Ammon's horn (tissue), 1 donor: ENCODE data around the gene BBS7.

ENCODE experiments used
- DNase-seq: peaks from one replicate; pipeline ENCODE4 v3.0.0-alpha.2; 2016; ENCODE audit warnings: low spot score

The BBS7 gene

GRCh38 chr4:121869841-121870822 is at the start of gene BBS7:
BBS7 (minus strand) TSS chr4:121870474; CDS start chr4:121870313, 161 bp downstream.
- peak; percentile 100 for DNase-seq

DNA sequence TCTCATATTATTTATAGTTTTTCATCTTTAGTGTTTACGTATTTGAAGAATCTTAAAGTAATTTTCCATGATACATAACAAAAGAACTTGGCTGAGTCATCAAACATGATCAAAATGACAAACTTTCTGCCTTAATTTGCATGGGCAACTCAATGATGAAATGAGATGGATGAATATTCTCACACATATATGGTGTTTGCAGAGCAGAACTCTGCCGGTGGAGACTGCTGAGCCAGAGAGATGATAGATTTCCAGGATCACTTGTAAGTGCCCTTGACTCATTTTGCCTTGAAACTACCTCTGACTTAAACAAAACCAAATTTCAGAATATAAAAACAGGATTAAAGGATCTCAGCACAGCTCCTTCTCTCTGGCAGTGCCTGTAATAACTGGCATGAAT is 43.4 kb upstream of the BBS7 start:
- DNase-seq: no peak

GRCh38 chr4:121908346-121908745 is 38.1 kb upstream of the BBS7 start:
- DNase-seq: no peak

- DNase-seq: peak; percentile 67
These were observed 30.1 kb upstream of the BBS7 start for GRCh38 chr4:121900132-121900983.

GRCh38 chr4:121898150-121898549 is 27.9 kb upstream of the BBS7 start:
- no peak for DNase-seq

DNA sequence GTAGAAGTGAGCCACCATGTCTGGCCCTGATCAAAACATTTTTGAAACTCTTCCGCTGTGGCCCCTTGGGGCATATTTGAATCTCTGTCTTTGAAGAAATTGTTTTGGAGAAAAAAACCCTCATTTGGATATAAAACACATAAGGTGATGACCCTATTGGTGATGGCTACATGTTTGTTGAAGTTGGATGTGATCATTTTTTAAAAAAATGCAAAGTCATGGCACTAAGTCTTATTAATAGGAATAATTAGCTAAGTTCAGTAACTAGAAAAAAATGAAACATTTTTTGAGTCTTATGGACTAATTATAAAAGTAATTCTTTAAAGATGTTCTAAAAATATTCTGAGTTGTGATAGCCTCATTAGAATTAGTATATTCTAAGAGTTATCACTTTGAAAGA is 17.9 kb upstream of the BBS7 start:
- DNase-seq: no peak

DNA sequence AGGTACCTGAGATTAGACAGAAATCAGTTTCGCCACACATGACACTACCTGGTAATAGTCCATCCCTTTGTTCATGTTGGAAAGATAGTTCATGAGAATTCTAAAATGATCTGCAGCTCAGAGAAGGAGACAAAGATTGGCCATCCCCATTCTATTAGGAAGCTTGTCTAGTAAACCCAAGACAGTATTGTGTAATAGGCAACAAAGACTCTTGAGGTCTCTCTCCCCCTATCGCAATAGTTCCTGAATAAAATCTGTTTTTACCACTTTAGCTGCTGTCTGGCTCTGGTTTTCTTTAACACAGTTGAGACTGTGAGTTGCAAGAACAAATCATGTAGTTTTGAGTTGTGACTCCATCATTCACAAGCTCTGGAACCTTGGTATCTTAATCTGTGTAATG is 14.8 kb upstream of the BBS7 start:
- no peak for DNase-seq

- no peak for DNase-seq
These were observed 10.9 kb upstream of the BBS7 start for GRCh38 chr4:121881158-121881557.

DNA sequence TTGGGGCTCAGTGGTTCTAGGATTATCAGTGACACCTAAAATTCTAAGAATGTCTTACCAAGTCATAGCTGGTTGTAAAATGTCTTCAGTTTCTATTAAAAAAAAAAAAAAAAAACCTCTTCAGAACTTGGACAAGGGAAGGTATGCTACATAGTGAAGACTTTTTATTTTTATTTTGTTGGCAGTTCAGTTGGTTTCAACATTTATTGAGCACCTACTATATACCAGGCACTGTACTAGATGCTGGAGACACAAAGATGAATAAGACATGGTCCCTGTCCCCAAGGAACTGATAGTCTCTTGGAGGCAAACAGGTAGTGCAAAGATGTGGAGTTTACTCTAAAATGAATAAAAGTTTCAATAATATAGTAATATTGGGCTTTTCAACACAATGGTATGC is 8.9 kb upstream of the BBS7 start:
- no peak for DNase-seq

GRCh38 chr4:121877041-121877773 is 6.9 kb upstream of the BBS7 start:
- no peak for DNase-seq

DNA sequence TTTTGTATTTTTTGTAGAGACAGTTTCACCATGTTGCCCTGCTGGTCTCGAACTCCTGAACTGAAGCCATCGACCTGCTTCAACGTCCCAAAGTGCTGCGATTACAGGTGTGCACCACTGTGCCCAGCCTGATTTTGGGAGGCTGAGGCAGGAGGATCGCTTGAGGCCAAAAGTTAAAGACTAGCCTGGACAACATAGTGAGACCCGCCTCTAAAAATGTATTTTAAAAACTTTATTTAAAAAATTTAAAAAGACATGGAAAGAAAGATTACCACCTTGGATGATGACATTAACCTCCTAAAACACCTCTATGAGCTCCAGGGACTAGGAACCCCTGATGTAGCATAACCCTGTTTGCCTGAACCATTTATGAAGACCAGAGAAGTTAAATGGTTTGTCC is 5.8 kb upstream of the BBS7 start:
- DNase-seq: no peak

DNA sequence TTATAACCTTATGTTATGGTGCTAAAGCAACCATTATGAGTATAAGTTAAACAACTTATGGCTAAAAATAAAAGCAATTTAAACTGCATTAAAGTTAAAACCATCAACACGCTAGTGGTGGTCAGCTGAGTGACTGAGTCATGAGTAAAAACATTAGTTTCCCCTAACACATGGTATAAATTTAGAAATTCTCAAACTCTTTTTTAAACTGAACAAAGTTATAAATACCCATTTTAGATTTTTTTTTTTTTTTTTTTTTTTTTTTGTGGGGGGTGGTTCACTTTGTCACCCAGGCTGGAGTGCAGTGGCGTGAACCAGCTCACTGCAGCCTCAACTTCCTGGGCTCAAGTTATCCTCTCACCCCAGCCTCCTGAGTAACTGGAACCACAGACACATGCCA is 5.4 kb upstream of the BBS7 start:
- no peak for DNase-seq

DNA sequence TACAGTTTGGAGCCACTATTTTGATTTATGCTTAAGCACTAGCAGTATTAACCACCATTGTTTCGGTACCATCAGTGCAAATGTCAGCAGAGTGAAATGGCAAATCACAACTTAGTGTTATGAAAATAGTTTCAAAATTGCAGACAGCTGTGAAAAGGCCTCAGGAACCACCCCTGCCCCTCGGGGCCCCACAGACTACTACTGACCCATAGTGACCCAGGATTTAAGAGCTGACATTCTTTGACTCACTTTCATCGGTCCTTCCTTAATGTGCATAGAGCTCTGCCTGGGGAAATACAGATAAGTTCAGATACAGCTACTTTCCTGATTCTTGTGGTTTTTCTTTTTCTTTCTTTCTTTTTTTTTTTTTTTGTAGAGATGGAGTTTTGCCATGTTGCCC is 3.3 kb upstream of the BBS7 start:
- no peak for DNase-seq

DNA sequence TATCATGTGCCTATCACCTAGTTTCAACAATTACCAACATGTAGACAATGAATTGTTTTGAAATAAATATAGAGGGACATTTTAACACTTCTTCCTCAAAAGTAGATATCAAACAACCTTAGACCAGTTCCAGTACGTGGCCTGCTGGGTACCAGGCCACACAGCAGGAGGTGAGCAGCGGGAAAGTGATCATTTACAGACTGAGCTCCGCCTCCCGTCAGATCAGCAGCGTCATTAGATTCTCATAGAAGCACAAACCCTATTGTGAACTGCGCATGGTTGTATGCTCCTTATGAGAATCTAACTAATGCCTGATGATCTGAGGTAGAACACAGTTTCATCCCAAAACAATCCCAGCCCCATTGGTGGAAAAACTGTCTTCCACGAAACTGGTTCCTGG is 6.5 kb downstream of the BBS7 start:
- no peak for DNase-seq

DNA sequence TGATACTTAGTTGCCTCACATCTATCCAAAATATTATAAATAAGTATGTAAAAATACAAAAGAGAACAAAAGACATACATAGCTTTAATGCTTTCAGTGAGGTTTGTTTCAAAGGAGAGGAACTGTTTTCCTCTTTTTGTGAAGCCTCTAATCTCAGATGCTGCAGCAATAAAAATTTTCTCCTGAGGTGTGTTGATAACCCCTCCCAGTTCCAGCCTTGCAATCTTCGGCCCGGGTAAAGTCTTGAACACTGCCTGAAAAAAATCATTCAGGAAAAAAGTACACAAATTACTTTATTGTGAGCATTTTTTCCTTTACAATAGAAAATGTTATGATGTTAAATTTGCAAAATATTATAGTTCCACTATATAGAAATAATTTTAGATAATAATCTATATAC is 8.8 kb downstream of the BBS7 start:
- no peak for DNase-seq

- DNase-seq: no peak
These were observed 10.2 kb downstream of the BBS7 start for GRCh38 chr4:121860121-121860520.

DNA sequence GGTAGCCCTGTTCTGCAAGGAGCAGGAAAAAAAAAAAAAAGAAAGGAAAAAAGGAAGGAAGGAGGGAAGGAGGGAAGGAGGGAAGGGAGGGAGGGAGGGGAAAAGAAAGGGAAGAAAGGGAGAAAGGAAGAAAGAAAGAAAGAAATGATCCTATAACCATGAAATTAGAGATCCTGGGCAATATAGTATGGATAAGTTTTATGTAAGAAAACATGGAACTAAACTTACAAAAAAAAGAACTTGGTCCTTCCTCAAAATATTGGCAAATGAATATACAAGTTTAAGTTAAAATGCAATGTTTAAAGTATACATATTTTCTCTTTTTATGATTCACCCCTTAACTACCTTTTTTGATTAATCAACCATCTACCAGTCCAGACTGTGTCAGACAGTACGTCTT is 18.9 kb downstream of the BBS7 start:
- DNase-seq: no peak

- DNase-seq: no peak
These were observed 23.6 kb downstream of the BBS7 start for GRCh38 chr4:121846662-121847061.

GRCh38 chr4:121842862-121843261 is 27.4 kb downstream of the BBS7 start:
- DNase-seq: no peak

- DNase-seq: no peak
These were observed 32.1 kb downstream of the BBS7 start for GRCh38 chr4:121838136-121838535.

DNA sequence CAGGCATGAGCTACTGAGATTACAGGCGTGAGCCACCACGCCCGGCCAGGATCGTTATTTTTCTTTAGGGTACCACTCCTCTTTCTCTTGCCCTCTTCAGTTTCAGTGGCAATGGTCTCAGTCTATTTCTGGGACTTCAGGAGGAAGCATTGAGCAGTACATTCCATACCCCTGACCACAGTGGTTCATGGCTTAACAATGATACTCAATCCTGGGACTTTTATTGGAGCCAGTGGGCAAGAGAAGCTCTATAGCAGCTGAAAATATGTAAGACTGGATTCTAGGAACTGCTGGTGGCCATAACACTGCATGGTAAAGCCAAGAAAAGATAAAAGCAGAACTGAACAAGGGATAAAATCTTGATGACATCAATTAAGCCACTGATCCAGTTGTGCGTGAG is 40.8 kb downstream of the BBS7 start:
- DNase-seq: no peak

- no peak for DNase-seq
These were observed 42.4 kb downstream of the BBS7 start for GRCh38 chr4:121827853-121828252.
